NCI-H524 treated with DMSO at 0.1 percent for 48 hours (cell line): ENCODE data around the gene RAP2A.

Source experiments
- DNase-seq: peaks from one replicate; lab custom pipeline; 2025; lab: John Stamatoyannopoulos, UW

RAP2A gene

GRCh38 chr13:97495678-97496077 lies 61.7 kb downstream of the RAP2A start:
- no peak for DNase-seq

DNA sequence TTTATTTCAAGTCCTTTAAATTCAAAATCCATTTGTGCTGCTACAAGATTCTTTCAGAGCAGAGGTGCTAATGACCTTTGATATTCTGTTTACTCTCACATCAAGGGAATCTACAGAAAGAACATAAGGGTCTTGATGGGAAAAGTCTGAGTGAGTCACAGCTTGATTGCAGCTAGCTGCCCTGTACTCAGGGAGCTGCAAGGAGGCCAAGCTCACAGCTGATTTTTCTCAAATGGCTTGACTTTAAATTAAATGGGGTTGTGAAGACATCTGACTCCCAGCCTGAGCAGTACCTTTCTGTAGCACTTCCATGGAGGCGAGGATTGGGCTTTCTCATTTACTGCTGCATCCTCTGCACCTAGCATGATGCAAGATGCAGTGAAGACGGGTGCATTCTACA lies 62.5 kb downstream of the RAP2A start:
- DNase-seq: no peak

GRCh38 chr13:97497400-97497799 lies 63.4 kb downstream of the RAP2A start:
- no peak for DNase-seq

DNA sequence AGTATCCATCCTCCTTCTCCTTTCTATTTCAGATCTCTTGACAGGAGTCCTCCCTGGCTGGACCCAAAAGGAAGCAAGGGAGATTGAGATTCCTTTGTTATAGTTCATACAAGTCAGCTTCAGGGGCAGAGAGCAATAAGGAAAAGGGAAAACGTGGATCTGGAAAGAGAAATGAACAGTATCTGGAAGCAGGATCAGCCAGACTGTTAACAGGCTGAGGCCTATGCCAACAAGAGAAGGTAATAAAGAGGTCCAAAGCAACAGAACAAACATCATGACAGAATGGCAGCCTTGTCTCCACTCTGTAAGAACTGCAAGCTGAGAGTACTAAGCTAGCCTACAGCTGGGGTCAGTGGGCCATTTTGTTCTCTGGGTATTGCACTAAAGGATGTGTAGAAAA lies 64.5 kb downstream of the RAP2A start:
- DNase-seq: no peak

DNA sequence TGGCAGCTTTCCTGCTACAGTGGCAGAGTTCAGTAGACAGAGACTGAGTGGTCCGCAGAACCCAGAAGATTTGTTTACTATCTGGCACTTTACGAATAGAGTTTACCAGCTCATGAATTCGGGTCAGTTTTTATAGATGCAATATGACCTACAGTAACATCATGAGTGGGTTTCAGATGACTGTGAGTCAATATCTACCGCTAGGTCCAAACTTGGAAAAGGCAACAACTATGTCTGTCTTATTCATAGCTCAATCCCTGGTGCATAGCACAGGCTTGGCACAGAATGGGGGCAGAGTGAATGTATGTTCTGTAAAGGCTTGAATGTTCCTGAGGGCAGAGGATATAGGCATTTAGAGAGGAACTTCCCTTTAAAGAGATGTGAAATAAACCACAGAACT lies 65.2 kb downstream of the RAP2A start:
- no peak for DNase-seq

- no peak for DNase-seq
Measured at GRCh38 chr13:97502181-97502580, 68.2 kb downstream of the RAP2A start.

DNA sequence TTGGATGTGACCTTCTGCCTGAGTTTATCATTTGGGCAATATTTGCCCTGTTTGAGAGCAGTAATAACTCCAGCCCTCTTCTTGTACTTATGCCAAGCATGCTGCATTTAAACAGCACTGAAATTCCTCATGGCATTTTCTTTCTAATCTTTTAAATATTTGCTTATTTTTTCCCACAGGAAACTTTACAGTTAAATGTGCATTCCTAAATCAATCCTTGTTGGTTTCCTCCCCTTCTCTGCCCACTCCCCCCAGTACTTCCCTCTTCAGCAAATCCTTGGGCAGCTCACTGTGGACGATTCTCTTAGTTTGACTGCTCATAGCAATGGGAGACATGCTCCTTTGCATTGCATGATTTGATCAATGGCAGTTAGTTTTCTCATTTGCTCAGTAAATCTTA lies 68.7 kb downstream of the RAP2A start:
- no peak for DNase-seq

DNA sequence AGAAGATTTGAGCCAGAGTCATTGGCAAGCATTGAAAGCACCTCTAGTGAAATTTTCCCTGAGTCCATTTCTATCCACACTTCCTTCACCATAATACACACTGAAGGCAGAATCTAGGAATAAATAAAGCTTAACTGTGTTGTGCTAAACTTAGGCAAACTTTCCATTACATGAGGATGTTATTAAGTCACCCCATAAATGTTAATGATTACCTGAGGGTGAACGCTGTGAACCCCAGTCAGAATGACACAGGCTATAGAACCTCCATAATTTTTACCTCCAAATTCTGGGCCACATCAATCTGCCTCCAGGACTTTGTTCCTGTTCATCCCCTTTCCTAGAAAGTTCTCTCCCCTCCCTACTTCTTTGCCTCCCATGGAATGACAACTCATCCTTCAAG lies 71.0 kb downstream of the RAP2A start:
- no peak for DNase-seq

DNA sequence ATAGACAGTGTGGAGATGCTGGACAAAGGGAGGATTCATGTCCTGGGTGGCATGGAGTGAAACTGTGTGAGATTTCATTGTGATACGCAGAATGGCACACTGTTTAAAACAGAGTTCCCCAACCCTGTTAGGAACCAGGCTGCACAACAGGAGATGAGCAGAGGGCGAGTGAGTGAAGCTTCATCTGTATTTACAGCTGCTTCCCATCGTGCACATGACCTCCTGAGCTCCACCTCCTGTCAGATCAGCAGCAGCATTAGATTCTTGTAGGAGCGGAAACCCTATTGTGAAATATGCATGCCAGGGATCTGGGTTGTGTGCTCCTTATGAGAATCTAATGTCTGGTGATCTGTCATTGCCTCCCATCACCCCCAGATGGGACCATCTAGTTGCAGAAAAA lies 72.5 kb downstream of the RAP2A start:
- DNase-seq: no peak

DNA sequence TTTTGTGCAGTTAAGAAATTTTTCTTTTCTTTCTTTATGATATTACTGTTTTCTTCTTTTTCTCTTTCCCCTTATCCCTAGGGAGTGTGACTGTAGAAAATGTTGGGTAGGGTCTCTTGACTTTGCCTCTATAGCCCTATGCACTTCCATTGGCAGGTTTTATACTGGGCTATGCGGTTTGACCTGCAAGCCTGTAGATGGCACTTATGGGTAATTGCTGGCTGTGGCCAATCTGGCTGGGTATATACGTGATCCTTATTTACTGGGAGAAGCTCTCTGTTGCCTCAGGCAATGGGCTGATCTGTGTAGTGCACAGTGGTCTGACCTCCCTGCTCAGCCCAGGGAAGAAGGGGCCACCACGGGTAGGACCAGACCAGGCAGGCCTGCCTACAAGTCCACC lies 78.8 kb downstream of the RAP2A start:
- no peak for DNase-seq

DNA sequence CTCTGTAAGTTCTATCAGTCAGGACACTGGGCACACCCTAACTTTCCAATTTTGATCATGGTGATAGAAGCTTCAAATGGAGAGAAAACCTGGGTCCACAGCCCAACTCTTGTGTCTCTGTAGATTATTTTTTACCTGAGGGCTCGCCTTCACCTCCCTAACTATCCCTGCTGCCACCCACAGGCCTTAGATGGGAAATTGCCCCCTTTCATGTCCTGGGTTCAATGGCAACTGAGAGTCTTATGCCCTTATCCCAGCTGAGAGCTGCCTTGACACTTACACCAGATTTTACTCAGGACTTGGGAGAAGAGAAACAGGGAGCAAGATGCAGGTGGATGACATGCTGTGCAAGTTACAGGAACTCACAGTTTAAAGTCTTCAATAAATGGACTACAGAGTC lies 81.7 kb downstream of the RAP2A start:
- no peak for DNase-seq

- no peak for DNase-seq
Measured at GRCh38 chr13:97517967-97518366, 84.0 kb downstream of the RAP2A start.
